IMR-90 (cell line): ENCODE data around the gene EML3.

Source experiments
- MAFK ChIP-seq: IDR thresholded peaks from 2 replicates; pipeline ENCODE4 v1.6.1; 2012; ENCODE audit warnings: low read depth, low read length, improper control_type of control experiment
- RAD21 ChIP-seq: IDR thresholded peaks from 2 replicates; pipeline ENCODE4 v1.6.1; 2012; ENCODE audit warnings: low read length, improper control_type of control experiment
- TF ChIP-seq, protein P1 (sequence below): conservative IDR thresholded peaks from 2 replicates; pipeline ENCODE4 v1.5.1; 2012; ENCODE audit warnings: mild to moderate bottlenecking, low read depth, low read length, improper control_type of control experiment
- TF ChIP-seq, protein P2 (sequence below): fragments of 150-350 bp; IDR thresholded peaks from 2 replicates; pipeline ENCODE4 v1.6.1; 2017; ENCODE audit warnings: mild to moderate bottlenecking, antibody characterized with exemption, low read length, low read depth

DNA sequence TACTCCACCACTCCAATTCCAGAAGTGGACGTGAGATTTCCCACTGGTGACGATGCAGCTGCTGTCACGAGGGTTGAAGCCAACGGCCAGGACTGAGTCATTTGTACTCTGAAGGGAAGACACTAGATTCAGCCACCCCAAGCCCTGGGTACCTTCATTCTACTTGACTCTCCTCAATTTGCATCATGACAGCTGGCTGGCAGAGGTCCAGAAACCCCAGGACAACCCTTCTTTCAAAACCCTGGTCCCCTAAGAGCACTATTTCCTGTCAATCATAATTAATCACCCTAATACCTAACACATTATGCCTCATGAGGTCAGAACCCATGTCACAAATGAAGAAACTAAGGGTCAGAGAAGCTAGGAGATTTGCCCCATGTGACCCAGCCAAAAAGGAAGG is 4.9 kb downstream of the EML3 start:
- TF ChIP-seq, protein P1, sequence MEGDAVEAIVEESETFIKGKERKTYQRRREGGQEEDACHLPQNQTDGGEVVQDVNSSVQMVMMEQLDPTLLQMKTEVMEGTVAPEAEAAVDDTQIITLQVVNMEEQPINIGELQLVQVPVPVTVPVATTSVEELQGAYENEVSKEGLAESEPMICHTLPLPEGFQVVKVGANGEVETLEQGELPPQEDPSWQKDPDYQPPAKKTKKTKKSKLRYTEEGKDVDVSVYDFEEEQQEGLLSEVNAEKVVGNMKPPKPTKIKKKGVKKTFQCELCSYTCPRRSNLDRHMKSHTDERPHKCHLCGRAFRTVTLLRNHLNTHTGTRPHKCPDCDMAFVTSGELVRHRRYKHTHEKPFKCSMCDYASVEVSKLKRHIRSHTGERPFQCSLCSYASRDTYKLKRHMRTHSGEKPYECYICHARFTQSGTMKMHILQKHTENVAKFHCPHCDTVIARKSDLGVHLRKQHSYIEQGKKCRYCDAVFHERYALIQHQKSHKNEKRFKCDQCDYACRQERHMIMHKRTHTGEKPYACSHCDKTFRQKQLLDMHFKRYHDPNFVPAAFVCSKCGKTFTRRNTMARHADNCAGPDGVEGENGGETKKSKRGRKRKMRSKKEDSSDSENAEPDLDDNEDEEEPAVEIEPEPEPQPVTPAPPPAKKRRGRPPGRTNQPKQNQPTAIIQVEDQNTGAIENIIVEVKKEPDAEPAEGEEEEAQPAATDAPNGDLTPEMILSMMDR, result no peak
- TF ChIP-seq, protein P2, sequence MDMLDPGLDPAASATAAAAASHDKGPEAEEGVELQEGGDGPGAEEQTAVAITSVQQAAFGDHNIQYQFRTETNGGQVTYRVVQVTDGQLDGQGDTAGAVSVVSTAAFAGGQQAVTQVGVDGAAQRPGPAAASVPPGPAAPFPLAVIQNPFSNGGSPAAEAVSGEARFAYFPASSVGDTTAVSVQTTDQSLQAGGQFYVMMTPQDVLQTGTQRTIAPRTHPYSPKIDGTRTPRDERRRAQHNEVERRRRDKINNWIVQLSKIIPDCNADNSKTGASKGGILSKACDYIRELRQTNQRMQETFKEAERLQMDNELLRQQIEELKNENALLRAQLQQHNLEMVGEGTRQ, result no peak
- TF ChIP-seq RAD21 (no peak), MAFK (no peak)
